ENCODE data around the gene KIF26B. TPM values are rescaled to one million over a fixed set of nuclear protein-coding genes. Genes with fewer than 3 reads are reported as not detected.
"Not testable (repeated sequence)": the region's sequence is repeated elsewhere in the genome, so short reads cannot be mapped to it uniquely, and the experiment has no call there.

The KIF26B gene
- total RNA-seq, 4 donors from 2014 or later = 2.4 to 6.7 (median 6.1) TPM

- no peak for DNase-seq
- Histone ChIP-seq H3K9me3 (no peaks in the 10 kb centered on the region), H3K27ac (no peak overlapping the region), H3K36me3 (peaks cover 0 to 4% of the 10 kb centered on the region in 2 donors), H3K4me3 (replicated peaks in 1 of 3) (no peak overlapping the region), H3K27me3 (no peaks in the 10 kb centered on the region), H3K4me1 (peaks cover 0 to 5% of the 10 kb centered on the region in 2 donors)
- TF ChIP-seq, protein P1, sequence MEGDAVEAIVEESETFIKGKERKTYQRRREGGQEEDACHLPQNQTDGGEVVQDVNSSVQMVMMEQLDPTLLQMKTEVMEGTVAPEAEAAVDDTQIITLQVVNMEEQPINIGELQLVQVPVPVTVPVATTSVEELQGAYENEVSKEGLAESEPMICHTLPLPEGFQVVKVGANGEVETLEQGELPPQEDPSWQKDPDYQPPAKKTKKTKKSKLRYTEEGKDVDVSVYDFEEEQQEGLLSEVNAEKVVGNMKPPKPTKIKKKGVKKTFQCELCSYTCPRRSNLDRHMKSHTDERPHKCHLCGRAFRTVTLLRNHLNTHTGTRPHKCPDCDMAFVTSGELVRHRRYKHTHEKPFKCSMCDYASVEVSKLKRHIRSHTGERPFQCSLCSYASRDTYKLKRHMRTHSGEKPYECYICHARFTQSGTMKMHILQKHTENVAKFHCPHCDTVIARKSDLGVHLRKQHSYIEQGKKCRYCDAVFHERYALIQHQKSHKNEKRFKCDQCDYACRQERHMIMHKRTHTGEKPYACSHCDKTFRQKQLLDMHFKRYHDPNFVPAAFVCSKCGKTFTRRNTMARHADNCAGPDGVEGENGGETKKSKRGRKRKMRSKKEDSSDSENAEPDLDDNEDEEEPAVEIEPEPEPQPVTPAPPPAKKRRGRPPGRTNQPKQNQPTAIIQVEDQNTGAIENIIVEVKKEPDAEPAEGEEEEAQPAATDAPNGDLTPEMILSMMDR (IDR thresholded peaks at IDR 0.05) = no peak
- TF ChIP-seq POLR2A (IDR thresholded peaks at IDR 0.05) = no peak
- WGBS, 2 donors = 90 to 92% methylated on average over 11 of the region's 11 CpGs
- intact Hi-C loops (cut with DNase I) = no loop called here
These were observed 30.1 kb upstream of the KIF26B start for GRCh38 chr1:245124644-245125043.

- DNase-seq = no peak
- WGBS, 2 donors = 77 to 79% methylated on average over 5 of the region's 5 CpGs
- H3K27ac ChIP-seq = no peak overlapping the region
These were observed 28.3 kb upstream of the KIF26B start for GRCh38 chr1:245126530-245126929.

GRCh38 chr1:245128381-245129101 is 26.2 kb upstream of the KIF26B start:
- H3K4me1 ChIP-seq = peaks cover 0 to 11% of the 10 kb centered on the region in 2 donors
- H3K9me3 ChIP-seq = no peaks in the 10 kb centered on the region
- 60 to 63% methylated on average over 20 of the region's 20 CpGs for WGBS, 2 donors
- DNase-seq = no peak
- TF ChIP-seq POLR2A (IDR thresholded peaks at IDR 0.05) = no peak
- no peak overlapping the region for H3K4me3 ChIP-seq (replicated peaks in 1 of 3)
- intact Hi-C loops (cut with DNase I) = no loop called here
- peaks cover 0 to 4% of the 10 kb centered on the region in 2 donors for H3K36me3 ChIP-seq
- H3K27ac ChIP-seq = no peak overlapping the region
- H3K27me3 ChIP-seq = no peaks in the 10 kb centered on the region

More at GRCh38 chr1:245126530-245126929, 28.3 kb upstream of the KIF26B start:
- Histone ChIP-seq H3K4me1 (peaks cover 0 to 11% of the 10 kb centered on the region in 2 donors), H3K9me3 (no peaks in the 10 kb centered on the region), H3K27me3 (no peaks in the 10 kb centered on the region), H3K36me3 (peaks cover 0 to 4% of the 10 kb centered on the region in 2 donors), H3K4me3 (replicated peaks in 1 of 3) (no peak overlapping the region)
- TF ChIP-seq, protein P1 (IDR thresholded peaks at IDR 0.05) = no peak
- TF ChIP-seq POLR2A (IDR thresholded peaks at IDR 0.05) = no peak
- intact Hi-C loops (cut with DNase I) = no loop called here

DNA sequence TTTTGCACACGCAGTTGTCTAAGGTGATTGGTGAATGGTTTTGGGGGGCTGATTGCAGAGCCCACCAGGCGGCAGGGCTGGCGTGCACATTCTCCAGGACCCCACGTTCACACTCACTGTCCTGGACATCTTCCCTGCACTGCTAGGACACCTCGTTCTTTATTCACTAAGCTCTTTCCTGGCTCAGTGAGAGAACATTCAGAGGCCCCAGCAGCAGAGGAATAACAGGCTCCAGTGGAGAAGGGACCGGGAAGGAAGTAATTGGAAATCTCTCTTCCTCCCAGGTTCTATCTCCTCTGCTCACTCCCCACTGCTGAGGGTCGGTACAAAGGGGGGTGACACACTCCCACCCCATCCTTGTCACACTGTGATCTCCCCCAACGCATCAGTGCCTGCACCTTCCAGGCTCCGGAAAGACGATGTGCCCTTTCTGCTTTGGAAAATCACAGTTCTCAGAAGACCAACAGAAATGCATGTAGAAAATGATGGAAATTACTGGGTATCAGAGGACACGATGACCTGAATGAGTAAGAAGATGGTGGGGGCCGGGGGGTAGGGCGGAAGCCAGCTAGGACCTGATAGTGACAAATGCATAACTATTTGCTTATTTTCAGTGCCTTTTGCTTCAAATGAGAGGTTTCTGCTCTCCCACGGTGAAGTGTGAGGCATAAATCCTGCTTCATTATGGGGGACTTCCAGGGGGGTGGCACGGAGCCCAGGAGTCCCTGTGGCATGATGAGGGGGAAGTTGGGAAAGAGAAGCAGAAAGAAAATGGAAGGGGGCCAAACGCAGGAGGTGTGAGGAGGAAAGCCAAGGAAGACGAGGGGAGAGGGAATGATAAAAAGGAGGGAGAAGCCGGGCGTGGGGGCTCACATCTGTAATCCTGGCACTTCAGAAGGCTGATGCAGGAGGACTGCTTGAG is 25.2 kb upstream of the KIF26B start:
- Histone ChIP-seq H3K4me1 (peaks cover 0 to 11% of the 10 kb centered on the region in 2 donors), H3K36me3 (peaks cover 0 to 4% of the 10 kb centered on the region in 2 donors), H3K27ac (no peak overlapping the region), H3K9me3 (no peaks in the 10 kb centered on the region), H3K27me3 (no peaks in the 10 kb centered on the region), H3K4me3 (replicated peaks in 1 of 3) (no peak overlapping the region)
- intact Hi-C loops (cut with DNase I) = no loop called here
- 52 to 55% methylated on average over 19 of the region's 19 CpGs for WGBS, 2 donors
- TF ChIP-seq POLR2A (IDR thresholded peaks at IDR 0.05) = no peak
- TF ChIP-seq, protein P1 (IDR thresholded peaks at IDR 0.05) = no peak
- DNase-seq = peak in 1 of 2 donors; percentile 28

GRCh38 chr1:245130281-245131025 is 24.3 kb upstream of the KIF26B start:
- H3K27ac ChIP-seq; H3K27me3 ChIP-seq; H3K9me3 ChIP-seq; H3K36me3 ChIP-seq; H3K4me3 ChIP-seq (replicated peaks in 1 of 3); intact Hi-C loops (cut with DNase I): not testable (repeated sequence)
- H3K4me1 ChIP-seq = peaks cover 0 to 11% of the 10 kb centered on the region in 2 donors
- WGBS, 2 donors = 45 to 60% methylated on average over 16 of the region's 16 CpGs
- peak; percentile 52 to 72 for DNase-seq
